ENCODE results near the gene PRDM16. TPM values are rescaled to one million over a fixed set of nuclear protein-coding genes. Genes with fewer than 3 reads are reported as not detected.
A peak's percentile ranks its signal among the peaks of the same experiment; 100 is the strongest.

Gene PRDM16
- total RNA-seq, 1 donor from 2014 or later, result 17.7 TPM

- ATAC-seq (no peak), DNase-seq (no peak)
- intact Hi-C loops (cut with micrococcal nuclease), result no loop called here
Measured at GRCh38 chr1:3310718-3311400, 241.9 kb downstream of the PRDM16 start.

GRCh38 chr1:3311711-3312110, 242.7 kb downstream of the PRDM16 start:
- DNase-seq, result no peak
- intact Hi-C loops (cut with micrococcal nuclease), result no loop called here
- ATAC-seq, result no peak

GRCh38 chr1:3312310-3312897, 243.4 kb downstream of the PRDM16 start:
- ATAC-seq (no peak), DNase-seq (no peak)
- intact Hi-C loops (cut with micrococcal nuclease), result no loop called here

- DNase-seq (peak; percentile 92), ATAC-seq (peak; percentile 92)
- intact Hi-C loops (cut with micrococcal nuclease), result no loop called here
Measured at GRCh38 chr1:3312898-3313575, 244.0 kb downstream of the PRDM16 start.

GRCh38 chr1:3313576-3313950, 244.6 kb downstream of the PRDM16 start:
- intact Hi-C loops (cut with micrococcal nuclease), result no loop called here
- ATAC-seq (peak; percentile 85), DNase-seq (peak; percentile 95)

GRCh38 chr1:3314491-3315381, 245.7 kb downstream of the PRDM16 start:
- no peak for ATAC-seq
- intact Hi-C loops (cut with micrococcal nuclease), result no loop called here
- no peak for DNase-seq

- no peak for ATAC-seq
- no peak for DNase-seq
- intact Hi-C loops (cut with micrococcal nuclease), result no loop called here
Measured at GRCh38 chr1:3315399-3316339, 246.7 kb downstream of the PRDM16 start.

- intact Hi-C loops (cut with micrococcal nuclease), result no loop called here
- ATAC-seq (no peak), DNase-seq (no peak)
Measured at GRCh38 chr1:3316340-3316943, 247.4 kb downstream of the PRDM16 start.

- intact Hi-C loops (cut with micrococcal nuclease), result no loop called here
- DNase-seq (no peak), ATAC-seq (no peak)
Measured at GRCh38 chr1:3317456-3317855, 248.5 kb downstream of the PRDM16 start.

GRCh38 chr1:3318329-3318728, 249.3 kb downstream of the PRDM16 start:
- ATAC-seq (no peak), DNase-seq (no peak)
- intact Hi-C loops (cut with micrococcal nuclease), result no loop called here

- intact Hi-C loops (cut with micrococcal nuclease), result no loop called here
- DNase-seq (peak; percentile 12), ATAC-seq (peak; percentile 41)
Measured at GRCh38 chr1:3319874-3320245, 250.9 kb downstream of the PRDM16 start.

GRCh38 chr1:3320246-3321152, 251.5 kb downstream of the PRDM16 start:
- DNase-seq (peak; percentile 43), ATAC-seq (peak; percentile 2)
- intact Hi-C loops (cut with micrococcal nuclease), result no loop called here

GRCh38 chr1:3321559-3322449, 252.8 kb downstream of the PRDM16 start:
- peak; percentile 12 for DNase-seq
- no peak for ATAC-seq
- intact Hi-C loops (cut with micrococcal nuclease), result no loop called here

GRCh38 chr1:3322450-3323020, 253.5 kb downstream of the PRDM16 start:
- intact Hi-C loops (cut with micrococcal nuclease), result no loop called here
- DNase-seq (peak; percentile 28), ATAC-seq (no peak)

- DNase-seq (peak; percentile 81), ATAC-seq (peak; percentile 76)
- intact Hi-C loops (cut with micrococcal nuclease), result no loop called here
Measured at GRCh38 chr1:3323021-3323795, 254.2 kb downstream of the PRDM16 start.

Measured in left ventricle myocardium superior (tissue), 1 donor.